Measurements from ENCODE around the gene LYST. TPM values are rescaled to one million over a fixed set of nuclear protein-coding genes. Genes with fewer than 3 reads are reported as not detected.
"Not testable (repeated sequence)": the region's sequence is repeated elsewhere in the genome, so short reads cannot be mapped to it uniquely, and the experiment has no call there.

The LYST gene
- total RNA-seq, 2 experiments from 2014 or later = 4.0 to 8.2 TPM

GRCh38 chr1:235639226-235640205 is 227.2 kb downstream of the LYST start:
- CTCF ChIA-PET (ENCODE audit: unreplicated experiment) = no interaction called here
- H3K36me3 ChIP-seq (ENCODE audit: insufficient read depth, low read length) = no peaks in the 10 kb centered on the region

GRCh38 chr1:235638612-235639011 is 228.1 kb downstream of the LYST start:
- POLR2A ChIA-PET; BruUV-seq (replicated peaks); H3K9me3 ChIP-seq (ENCODE audit: low read length): not testable (repeated sequence)

More at GRCh38 chr1:235639226-235640205, 227.2 kb downstream of the LYST start:
- H3K4me2 ChIP-seq (ENCODE audit: low read length) = no peak overlapping the region
- H3K27ac ChIP-seq (ENCODE audit: low read depth, low read length, poor library complexity, severe bottlenecking) = no peak overlapping the region
- H3K9me2 ChIP-seq (ENCODE audit: insufficient read depth, low read length) = no peaks in the 10 kb centered on the region
- H4K20me1 ChIP-seq (ENCODE audit: insufficient read depth, low read length) = no peaks in the 10 kb centered on the region
- H3K79me2 ChIP-seq (ENCODE audit: insufficient read depth, low read depth, low read length) = no peaks in the 10 kb centered on the region
- intact Hi-C loops (cut with micrococcal nuclease; ENCODE audit: unreplicated experiment) = no loop called here
- POLR2A ChIA-PET = interaction anchor here (0.6 kb wide), 1 partner anchor 335 kb away, joined by 3 read pairs; no protein-coding TSS in a partner anchor
- H3K9me3 ChIP-seq (ENCODE audit: low read length) = no peaks in the 10 kb centered on the region
- H3K4me1 ChIP-seq (ENCODE audit: insufficient read depth, low read length, poor library complexity, severe bottlenecking) = peaks cover 6% of the 10 kb centered on the region
- no TSS peak for BruUV-seq (replicated peaks)
- no peak for DNase-seq (ENCODE audit: low spot score)
- no peak overlapping the region for H3K4me3 ChIP-seq (ENCODE audit: low read depth, low read length, poor library complexity, severe bottlenecking)
- TF ChIP-seq EZH2phosphoT487 (IDR thresholded peaks at IDR 0.05; ENCODE audit: borderline replicate concordance, low read depth, low read length) (no peak), CTCF (conservative IDR thresholded peaks at IDR 0.05; ENCODE audit: low read length) (no peak)
- H2AFZ ChIP-seq (ENCODE audit: low read length) = no peak overlapping the region

GRCh38 chr1:235637756-235638534 is 228.8 kb downstream of the LYST start:
- H3K27ac ChIP-seq (ENCODE audit: low read depth, low read length, poor library complexity, severe bottlenecking) = no peak overlapping the region
- H4K20me1 ChIP-seq (ENCODE audit: insufficient read depth, low read length) = no peaks in the 10 kb centered on the region
- intact Hi-C loops (cut with micrococcal nuclease; ENCODE audit: unreplicated experiment) = no loop called here
- no peaks in the 10 kb centered on the region for H3K9me3 ChIP-seq (ENCODE audit: low read length)
- ChIA-PET POLR2A (no interaction called here), CTCF (ENCODE audit: unreplicated experiment) (interaction anchor here (0.6 kb wide), 1 partner anchor 15 kb away, joined by 3 read pairs; no protein-coding TSS in a partner anchor)
- no peak overlapping the region for H3K4me2 ChIP-seq (ENCODE audit: low read length)
- H3K4me3 ChIP-seq (ENCODE audit: low read depth, low read length, poor library complexity, severe bottlenecking) = no peak overlapping the region
- no peak overlapping the region for H2AFZ ChIP-seq (ENCODE audit: low read length)
- no peak for TF ChIP-seq EZH2phosphoT487 (IDR thresholded peaks at IDR 0.05; ENCODE audit: borderline replicate concordance, low read depth, low read length)
- no peak for TF ChIP-seq CTCF (conservative IDR thresholded peaks at IDR 0.05; ENCODE audit: low read length)
- H3K4me1 ChIP-seq (ENCODE audit: insufficient read depth, low read length, poor library complexity, severe bottlenecking) = peaks cover 6% of the 10 kb centered on the region
- no peaks in the 10 kb centered on the region for H3K9me2 ChIP-seq (ENCODE audit: insufficient read depth, low read length)
- no peaks in the 10 kb centered on the region for H3K36me3 ChIP-seq (ENCODE audit: insufficient read depth, low read length)
- no peak for DNase-seq (ENCODE audit: low spot score)
- BruUV-seq (replicated peaks) = no TSS peak
- H3K79me2 ChIP-seq (ENCODE audit: insufficient read depth, low read depth, low read length) = no peaks in the 10 kb centered on the region

More at GRCh38 chr1:235638612-235639011, 228.1 kb downstream of the LYST start:
- H4K20me1 ChIP-seq (ENCODE audit: insufficient read depth, low read length); H3K79me2 ChIP-seq (ENCODE audit: insufficient read depth, low read depth, low read length); H3K4me2 ChIP-seq (ENCODE audit: low read length); H3K36me3 ChIP-seq (ENCODE audit: insufficient read depth, low read length); intact Hi-C loops (cut with micrococcal nuclease; ENCODE audit: unreplicated experiment); H3K4me3 ChIP-seq (ENCODE audit: low read depth, low read length, poor library complexity, severe bottlenecking); CTCF ChIA-PET (ENCODE audit: unreplicated experiment); H3K4me1 ChIP-seq (ENCODE audit: insufficient read depth, low read length, poor library complexity, severe bottlenecking); H2AFZ ChIP-seq (ENCODE audit: low read length); DNase-seq (ENCODE audit: low spot score); H3K9me2 ChIP-seq (ENCODE audit: insufficient read depth, low read length); H3K27ac ChIP-seq (ENCODE audit: low read depth, low read length, poor library complexity, severe bottlenecking): not testable (repeated sequence)

Measured in OCI-LY7 (cell line).